AG10803 (cell line): ENCODE measurements around the gene RPS21.

Experiments
- DNase-seq: peaks from one replicate; pipeline ENCODE4 v3.0.0; 2010; ENCODE audit warnings: low read depth
- H3K4me3 ChIP-seq: 2 replicates; pipeline ENCODE4 v1.5.1; 2011; ENCODE audit warnings: mild to moderate bottlenecking, low read length, control low read depth
- CTCF ChIP-seq: conservative IDR thresholded peaks from 2 replicates; pipeline ENCODE4 v1.5.1; 2011; ENCODE audit warnings: mild to moderate bottlenecking, low read length, control low read depth, inconsistent platforms

Gene RPS21

DNA sequence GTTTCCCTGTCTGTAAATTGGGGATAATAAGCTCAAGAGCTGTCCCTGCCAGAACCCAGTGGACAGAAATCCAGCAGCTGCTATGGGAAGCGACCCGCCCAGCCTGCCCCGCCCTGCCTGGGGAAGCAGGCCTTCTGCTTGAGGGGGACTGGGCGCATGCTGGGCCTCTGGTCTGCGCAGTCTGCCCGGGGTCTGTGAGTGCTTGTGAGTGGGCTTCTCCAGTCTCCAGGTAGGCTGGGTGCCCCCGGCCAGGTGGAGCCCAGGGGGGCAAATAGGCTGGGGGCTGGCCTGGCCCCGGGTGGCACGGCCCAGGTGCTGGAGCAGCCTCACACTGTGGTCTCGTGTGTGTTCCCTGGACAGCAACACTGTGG, 41.1 kb downstream of the RPS21 start:
- TF ChIP-seq CTCF, result no peak
- no peak for DNase-seq
- H3K4me3 ChIP-seq, result no peak overlapping the region

DNA sequence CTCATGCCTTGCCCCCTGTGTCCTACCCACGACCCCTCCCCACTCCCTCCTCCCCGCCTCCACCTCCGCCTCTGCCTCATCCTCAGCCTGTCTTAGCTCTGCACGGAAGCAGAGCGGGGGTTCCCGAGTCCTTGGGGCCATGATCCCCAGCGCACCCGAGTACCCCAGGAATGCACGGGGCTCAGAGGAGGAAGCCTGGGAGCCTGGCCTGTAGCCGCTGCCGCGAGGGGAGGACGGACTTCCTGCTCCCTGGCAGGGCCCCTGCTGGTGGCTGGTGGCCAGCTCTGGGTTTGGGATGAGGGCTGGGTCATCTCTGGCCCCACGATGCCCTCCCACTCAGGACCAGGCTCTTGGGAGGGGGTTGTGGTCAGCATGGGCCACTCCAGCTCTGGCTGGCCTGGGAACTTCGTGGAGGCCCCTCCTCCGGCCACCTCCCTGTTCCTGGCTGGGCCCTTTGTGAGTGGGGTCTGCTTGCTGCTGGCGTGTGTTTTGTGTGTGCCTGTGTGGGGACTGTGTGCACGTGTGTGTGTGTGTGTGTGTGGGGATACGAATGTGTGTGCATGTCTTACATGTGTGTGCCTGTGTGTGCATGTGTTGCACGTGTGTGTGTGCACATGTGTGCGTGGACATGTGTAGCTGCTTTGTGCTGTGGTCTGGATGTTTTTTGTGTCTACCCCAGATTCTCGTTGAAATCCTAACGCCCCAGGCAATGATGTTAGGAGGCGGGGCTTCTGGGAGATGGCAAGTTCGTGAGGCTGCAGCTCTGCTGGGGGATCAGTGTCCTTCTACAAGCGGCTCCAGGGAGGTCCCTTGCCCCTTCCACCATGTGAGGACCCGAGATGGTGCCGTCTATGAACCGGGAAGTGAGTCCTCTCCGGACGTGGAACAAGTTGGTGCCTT, 41.7 kb downstream of the RPS21 start:
- no peak for DNase-seq
- TF ChIP-seq CTCF, result no peak
- no peak overlapping the region for H3K4me3 ChIP-seq

DNA sequence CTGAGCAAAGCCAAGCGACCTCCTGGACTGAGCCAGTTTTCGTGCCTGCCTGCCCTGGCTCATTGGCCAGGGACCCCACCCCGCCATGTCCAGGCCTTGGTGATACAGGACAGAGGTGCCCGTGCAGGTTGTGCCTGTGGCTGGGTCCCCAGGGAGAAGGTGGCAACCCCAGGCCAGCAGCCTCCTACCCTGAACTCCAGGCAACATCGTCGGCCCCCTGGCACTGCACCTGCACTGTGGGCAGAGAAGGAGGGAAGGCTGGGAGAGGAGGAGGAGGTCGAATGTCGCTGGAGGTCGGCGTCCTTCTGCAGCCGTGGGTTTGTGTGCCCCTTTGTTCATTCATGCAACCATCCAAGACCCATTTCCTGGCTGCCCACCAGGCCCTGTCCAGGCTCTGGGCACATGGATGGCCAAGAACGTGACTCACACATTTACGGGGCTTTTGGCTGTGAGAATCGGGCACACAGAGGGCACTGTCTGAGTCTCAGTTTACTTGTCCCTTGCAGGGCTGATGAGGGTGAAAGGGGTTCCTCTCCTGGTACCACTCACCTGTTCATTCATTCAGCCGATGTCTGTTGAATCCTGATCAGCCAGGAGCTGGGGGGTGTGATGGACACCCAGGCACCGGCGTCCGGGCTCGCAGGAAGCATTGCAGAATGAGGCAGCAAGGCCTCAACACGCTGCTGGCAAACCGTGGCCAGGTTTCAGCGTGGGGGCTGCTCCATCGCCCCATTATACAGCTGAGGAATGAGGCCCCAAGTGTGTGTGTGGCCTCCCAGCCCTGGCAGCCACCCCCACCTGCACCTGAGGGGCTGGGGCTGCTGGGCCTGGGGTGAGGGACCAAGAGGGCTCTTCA, 42.8 kb downstream of the RPS21 start:
- no peak for DNase-seq

DNA sequence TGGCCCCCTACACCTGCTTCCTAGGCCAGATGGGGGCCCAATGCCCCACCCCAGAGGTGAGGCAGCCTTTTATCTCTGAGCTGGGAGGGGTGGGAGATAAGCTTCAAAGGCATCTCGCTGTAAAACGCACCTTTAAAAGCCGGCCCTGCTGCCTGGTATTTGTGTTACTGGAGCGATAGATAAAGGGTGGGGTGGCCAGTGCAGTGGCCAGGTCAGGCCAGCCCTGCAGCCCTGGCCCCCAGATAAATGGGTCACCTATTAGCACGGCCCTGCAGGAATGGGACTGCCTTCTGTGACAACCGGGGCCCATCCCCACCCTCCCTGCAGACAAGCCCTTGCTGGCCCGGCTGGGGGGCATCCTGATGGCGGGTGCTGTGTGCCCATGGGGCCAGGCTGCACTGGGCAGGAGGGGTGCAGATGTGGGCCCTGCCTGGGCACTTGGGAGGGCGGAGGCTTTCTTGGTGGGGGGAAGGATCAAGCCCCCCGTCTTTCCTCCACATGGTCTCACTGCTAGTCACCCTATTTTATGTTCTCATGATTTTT, 43.5 kb downstream of the RPS21 start:
- H3K4me3 ChIP-seq, result no peak overlapping the region
- no peak for TF ChIP-seq CTCF
- no peak for DNase-seq

More for the DNA sequence above, 42.8 kb downstream of the RPS21 start:
- TF ChIP-seq CTCF, result no peak
- no peak overlapping the region for H3K4me3 ChIP-seq

GRCh38 chr20:62430866-62431447, 44.1 kb downstream of the RPS21 start:
- no peak for DNase-seq
- no peak for TF ChIP-seq CTCF
- H3K4me3 ChIP-seq, result no peak overlapping the region

DNA sequence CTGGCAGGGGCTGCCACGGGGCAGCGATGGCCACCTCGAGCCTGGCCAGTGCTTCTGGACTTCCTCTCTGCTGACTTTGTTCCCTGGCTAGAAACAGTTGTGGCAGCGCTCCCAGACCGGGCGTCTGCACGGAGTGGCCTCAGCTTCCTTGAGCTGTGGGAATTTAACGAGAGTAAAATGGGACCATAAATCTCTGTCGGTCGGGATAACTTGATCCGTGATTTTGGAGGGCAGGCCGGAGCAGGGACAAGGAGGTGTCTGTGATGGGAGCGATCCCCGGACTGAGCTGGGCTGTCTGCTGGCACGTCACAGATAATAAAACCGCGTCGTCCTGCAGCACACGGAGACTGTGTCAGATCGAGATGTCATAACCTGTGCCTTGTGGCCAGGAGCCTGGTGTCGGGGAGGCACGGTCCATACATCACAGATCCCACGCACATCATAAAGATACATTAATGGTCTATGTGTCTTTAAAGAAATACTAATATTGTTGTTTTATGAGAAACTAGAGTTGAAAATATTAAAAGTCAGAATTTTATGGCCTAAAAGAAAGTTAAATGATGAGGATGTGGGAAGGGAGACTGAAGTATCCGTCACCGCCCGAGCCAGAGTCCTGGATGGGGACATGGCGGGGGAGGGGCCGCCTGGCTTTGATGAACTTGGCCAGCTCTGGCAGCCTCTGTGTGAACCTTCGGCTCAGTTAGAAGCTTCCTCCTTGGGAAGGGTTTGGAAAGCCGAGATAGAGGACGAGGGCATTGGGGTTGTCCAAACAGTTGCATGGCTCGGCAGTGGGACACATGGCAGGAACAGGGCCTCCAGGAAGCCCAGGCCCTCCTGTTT, 47.0 kb downstream of the RPS21 start:
- no peak for DNase-seq
- no peak for TF ChIP-seq CTCF
- no peak overlapping the region for H3K4me3 ChIP-seq
